Activated T-cell treated with anti-CD3 and anti-CD28 coated beads, Interleukin-2, amount 50 U/mL, for 72 hours (primary cell): ENCODE data around the gene ZNF568. TPM values are rescaled to one million over a fixed set of nuclear protein-coding genes. Genes with fewer than 3 reads are reported as not detected.

Experiments
- ATAC-seq, 2 donors: fragments of 150-1000 bp; cut with Tn5 transposase; replicated peaks in 1 of 2; 2 replicates each; pipeline ENCODE4 v1.10.0; 2021; ENCODE audit warnings: moderate library complexity in 2 of 2, mild to moderate bottlenecking in 1 of 2
- DNase-seq, 2 donors: peaks; one replicate each; pipeline ENCODE4 v3.0.0; 2021 to 2022; ENCODE audit warnings: mixed read lengths in 1 of 2
- H3K27ac Mint-ChIP-seq: one replicate; pipeline ENCODE4 v1.8.0; 2022; ENCODE audit warnings: mild to moderate bottlenecking, moderate library complexity, mixed read lengths
- H3K27me3 Mint-ChIP-seq: one replicate; pipeline ENCODE4 v1.8.0; 2022; ENCODE audit warnings: low read depth, mixed read lengths
- H3K36me3 Mint-ChIP-seq, 2 donors: one replicate each; pipeline ENCODE4 v1.8.0; 2022; ENCODE audit warnings: mixed read lengths in 2 of 2, mild to moderate bottlenecking in 1 of 2; ENCODE audit not compliant: insufficient read depth in 2 of 2
- H3K4me1 Mint-ChIP-seq: one replicate; pipeline ENCODE4 v1.8.0; 2022; ENCODE audit warnings: low read depth, mixed read lengths
- H3K4me3 Mint-ChIP-seq, 2 donors: one replicate each; pipeline ENCODE4 v1.8.0; 2022; ENCODE audit warnings: mild to moderate bottlenecking in 2 of 2, mixed read lengths in 2 of 2, moderate library complexity in 2 of 2
- H3K9me3 Mint-ChIP-seq, 2 donors: one replicate each; pipeline ENCODE4 v1.8.0; 2022; ENCODE audit warnings: mixed read lengths in 2 of 2
- total RNA-seq, 2 donors: library from RNA; stranded (reverse); gene quantifications; one replicate each; pipeline ENCODE4 v1.2.3, GENCODE V29; 2022

The ZNF568 gene
- total RNA-seq, 2 donors from 2014 or later, result 15.4 to 17.9 TPM

DNA sequence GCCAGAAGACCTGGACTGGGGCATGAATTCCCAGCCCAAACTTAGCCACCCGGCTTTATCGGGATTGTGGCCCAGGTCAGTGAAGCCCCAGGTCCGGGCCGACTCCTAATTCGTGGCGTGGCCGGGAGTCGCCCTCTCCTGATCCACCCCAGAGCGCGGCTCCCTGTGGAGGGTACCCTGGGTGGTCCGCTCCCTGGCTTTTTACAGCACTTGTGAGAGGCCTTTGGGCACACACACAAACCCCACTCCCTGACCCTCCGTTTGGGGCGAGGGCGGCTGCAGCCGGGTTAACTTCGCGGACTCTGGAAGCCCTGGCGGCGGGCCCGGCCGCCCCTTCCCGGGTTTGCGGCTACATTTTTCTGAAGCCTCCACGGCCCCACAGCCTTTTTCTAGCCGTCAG is 56.4 kb downstream of the ZNF568 start:
- Mint-ChIP-seq H3K9me3 (peaks cover 4 to 5% of the 10 kb centered on the region in 2 donors), H3K27me3 (no peaks in the 10 kb centered on the region), H3K27ac (no peak overlapping the region), H3K4me1 (peaks cover 14% of the 10 kb centered on the region), H3K36me3 (peaks cover 4 to 23% of the 10 kb centered on the region in 2 donors), H3K4me3 (peak overlapping the region; percentile 98 to 99)
- DNase-seq (peak in 1 of 2 donors; percentile 1), ATAC-seq (no peak)

DNA sequence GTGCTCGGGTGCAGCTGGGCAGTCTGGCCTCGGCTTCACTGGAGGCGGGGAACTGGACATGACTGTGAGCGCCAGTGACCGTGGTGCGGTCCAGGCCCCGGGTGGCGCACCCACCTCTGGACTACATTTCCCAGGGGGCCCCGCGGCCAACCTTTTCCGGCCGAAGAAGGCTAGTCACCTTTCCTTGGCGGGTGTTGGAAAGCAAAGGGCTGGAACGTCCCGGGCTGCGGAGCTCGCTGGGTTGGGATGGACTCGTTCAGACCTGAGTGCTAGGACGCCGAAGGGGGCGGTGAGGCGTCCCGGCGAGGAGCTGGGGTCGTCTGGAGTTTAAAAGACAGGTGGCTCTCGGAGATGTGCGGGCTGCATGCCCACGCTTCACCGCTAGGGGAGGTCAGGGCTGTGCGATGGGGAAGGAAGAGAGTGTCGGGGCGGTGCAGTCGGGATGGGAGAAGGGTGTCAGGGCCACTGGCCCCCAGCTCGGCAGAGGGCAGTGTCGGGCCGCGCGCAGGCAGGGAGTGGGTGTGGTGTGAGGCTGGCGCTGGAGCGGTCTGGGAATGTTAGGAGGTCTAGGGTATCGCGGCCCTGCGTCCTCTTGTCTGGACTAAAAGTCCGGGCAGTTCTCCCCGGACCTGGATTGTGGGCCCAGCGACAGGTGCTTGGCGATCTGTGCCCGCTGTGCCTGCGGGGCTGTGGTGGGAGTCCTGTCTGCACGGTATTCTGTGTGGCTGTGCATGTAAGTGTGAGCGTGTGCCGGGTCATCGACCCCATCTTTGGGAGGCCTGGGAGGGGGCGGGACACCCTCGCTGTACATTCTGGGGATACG is 57.1 kb downstream of the ZNF568 start:
- Mint-ChIP-seq H3K9me3 (peaks cover 7 to 9% of the 10 kb centered on the region in 2 donors), H3K27me3 (no peaks in the 10 kb centered on the region), H3K36me3 (peaks cover 8 to 29% of the 10 kb centered on the region in 2 donors), H3K4me1 (peaks cover 14% of the 10 kb centered on the region), H3K4me3 (peak overlapping the region; percentile 98 to 99), H3K27ac (peak overlapping the region; percentile 95)
- peak; percentile 97 to 98 for ATAC-seq
- peak; percentile 83 to 84 for DNase-seq

DNA sequence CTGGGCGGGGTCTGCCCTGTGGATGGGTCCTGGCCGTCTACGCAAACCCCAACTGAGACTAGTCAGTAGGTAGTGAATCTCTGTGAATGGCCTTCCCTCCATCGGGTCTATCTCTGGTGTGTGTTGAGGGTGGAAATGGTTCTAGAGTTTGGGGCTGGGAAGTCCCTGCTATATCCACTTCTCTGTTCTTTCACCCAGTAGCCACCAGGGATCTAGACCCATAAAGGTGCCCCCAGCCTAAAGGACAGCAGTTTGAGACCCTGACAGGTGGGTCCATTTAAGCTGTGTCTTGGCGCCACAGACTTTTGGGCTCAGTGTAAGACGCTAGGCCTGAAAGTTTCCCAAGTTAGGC is 57.7 kb downstream of the ZNF568 start:
- peak overlapping the region; percentile 98 to 99 for H3K4me3 Mint-ChIP-seq
- peaks cover 8 to 14% of the 10 kb centered on the region in 2 donors for H3K9me3 Mint-ChIP-seq
- DNase-seq (peak in 1 of 2 donors; percentile 3), ATAC-seq (no peak)
- no peaks in the 10 kb centered on the region for H3K27me3 Mint-ChIP-seq
- H3K27ac Mint-ChIP-seq, result peak overlapping the region; percentile 95
- peaks cover 14 to 35% of the 10 kb centered on the region in 2 donors for H3K36me3 Mint-ChIP-seq
- peaks cover 14% of the 10 kb centered on the region for H3K4me1 Mint-ChIP-seq

DNA sequence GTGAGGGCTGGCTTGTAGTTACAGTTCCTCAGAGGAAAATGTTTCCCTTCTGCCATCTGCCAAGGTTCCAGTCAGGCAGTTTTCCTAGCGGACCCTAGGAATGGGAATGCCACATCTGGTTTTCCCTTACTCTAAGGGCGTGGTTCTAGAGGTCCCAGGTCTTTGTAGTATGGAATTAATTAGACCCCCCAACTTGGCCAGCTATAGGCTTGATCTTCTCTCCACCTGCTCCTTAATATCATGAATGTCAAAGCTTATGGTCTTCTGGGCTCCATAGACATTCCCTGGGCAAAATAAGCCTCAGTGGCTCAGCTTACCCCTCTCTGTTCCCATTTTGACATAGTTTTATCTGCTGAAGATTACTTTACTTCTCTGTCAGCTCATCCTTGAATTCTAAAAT is 70.0 kb downstream of the ZNF568 start:
- Mint-ChIP-seq H3K4me1 (no peaks in the 10 kb centered on the region), H3K27me3 (no peaks in the 10 kb centered on the region), H3K4me3 (no peak overlapping the region), H3K9me3 (peaks cover 17 to 18% of the 10 kb centered on the region in 2 donors), H3K27ac (no peak overlapping the region), H3K36me3 (peaks cover 40 to 51% of the 10 kb centered on the region in 2 donors)
- DNase-seq, result no peak
- ATAC-seq, result no peak

DNA sequence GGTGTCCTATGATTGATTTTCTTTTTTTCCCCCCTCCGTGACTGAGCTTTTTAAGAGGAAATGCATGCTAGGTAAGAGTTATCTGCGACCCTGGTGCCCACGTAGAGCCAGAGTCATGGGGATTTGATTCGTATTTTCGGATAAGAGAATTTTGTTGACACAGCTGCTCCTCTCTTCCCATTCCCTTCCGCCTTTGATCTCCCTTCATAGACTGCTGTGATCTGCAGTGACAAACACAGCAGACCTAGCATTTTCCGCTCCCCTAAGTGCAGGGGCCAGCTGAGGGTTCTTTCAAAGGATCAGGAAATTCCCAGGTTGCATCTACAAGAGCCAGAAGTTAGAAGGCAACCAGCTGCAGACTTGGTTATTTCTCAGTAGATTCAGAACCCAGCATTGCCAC is 70.5 kb downstream of the ZNF568 start:
- no peak overlapping the region for H3K27ac Mint-ChIP-seq
- no peak for ATAC-seq
- DNase-seq, result no peak
- H3K9me3 Mint-ChIP-seq, result peaks cover 19 to 20% of the 10 kb centered on the region in 2 donors
- H3K4me1 Mint-ChIP-seq, result no peaks in the 10 kb centered on the region
- no peaks in the 10 kb centered on the region for H3K27me3 Mint-ChIP-seq
- no peak overlapping the region for H3K4me3 Mint-ChIP-seq
- H3K36me3 Mint-ChIP-seq, result peaks cover 44 to 52% of the 10 kb centered on the region in 2 donors

DNA sequence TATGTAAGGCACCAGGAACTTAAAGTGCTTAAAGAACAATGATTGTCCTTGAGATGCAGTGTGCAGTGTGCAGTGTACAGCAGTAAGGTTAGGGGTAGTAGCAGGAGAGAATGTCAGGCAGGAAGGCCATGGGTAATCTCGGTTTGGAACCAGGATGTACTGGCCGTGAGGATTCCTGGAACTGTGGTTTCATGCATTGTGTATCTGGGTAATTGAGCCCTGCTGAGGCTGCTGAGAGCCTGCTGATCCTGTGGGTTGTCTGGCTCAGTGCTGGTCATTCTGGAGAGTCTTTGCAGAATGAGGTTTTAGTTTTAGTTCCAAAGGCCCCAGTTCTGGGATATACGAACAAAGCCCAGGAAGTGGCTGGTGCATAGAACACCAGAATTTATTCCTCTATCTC is 71.0 kb downstream of the ZNF568 start:
- peaks cover 44 to 55% of the 10 kb centered on the region in 2 donors for H3K36me3 Mint-ChIP-seq
- H3K27me3 Mint-ChIP-seq, result no peaks in the 10 kb centered on the region
- DNase-seq (no peak), ATAC-seq (no peak)
- no peaks in the 10 kb centered on the region for H3K4me1 Mint-ChIP-seq
- no peak overlapping the region for H3K4me3 Mint-ChIP-seq
- no peak overlapping the region for H3K27ac Mint-ChIP-seq
- H3K9me3 Mint-ChIP-seq, result peaks cover 19 to 21% of the 10 kb centered on the region in 2 donors

DNA sequence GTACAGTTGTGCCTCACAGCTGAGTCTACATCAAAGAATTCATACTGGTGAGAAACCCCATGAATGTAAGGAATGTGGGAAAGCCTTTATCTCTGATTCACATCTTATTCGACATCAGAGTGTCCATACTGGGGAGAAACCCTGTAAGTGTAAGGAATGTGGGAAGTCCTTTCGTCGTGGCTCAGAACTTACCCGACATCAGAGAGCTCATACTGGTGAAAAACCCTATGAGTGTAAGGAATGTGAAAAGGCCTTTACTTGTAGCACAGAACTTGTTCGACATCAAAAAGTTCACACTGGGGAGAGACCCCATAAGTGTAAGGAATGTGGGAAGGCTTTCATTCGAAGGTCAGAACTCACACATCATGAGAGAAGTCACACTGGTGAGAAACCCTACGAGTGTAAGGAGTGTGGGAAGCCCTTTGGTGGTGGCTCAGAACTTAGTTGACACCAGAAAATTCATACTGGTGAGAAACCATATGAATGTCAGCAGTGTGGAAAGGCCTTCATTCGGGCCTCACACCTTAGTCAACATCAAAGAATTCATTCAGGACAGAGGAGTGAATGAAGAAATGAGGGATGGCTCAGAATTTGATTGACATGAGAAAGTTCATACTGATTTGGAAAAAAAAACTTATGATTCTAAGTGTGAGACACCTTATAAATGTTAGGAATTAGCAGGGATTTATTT is 81.2 kb downstream of the ZNF568 start:
- no peak for ATAC-seq
- Mint-ChIP-seq H3K27me3 (no peaks in the 10 kb centered on the region), H3K9me3 (peaks cover 12 to 24% of the 10 kb centered on the region in 2 donors), H3K36me3 (peaks cover 37 to 57% of the 10 kb centered on the region in 2 donors), H3K4me3 (no peak overlapping the region), H3K27ac (no peak overlapping the region), H3K4me1 (no peaks in the 10 kb centered on the region)
- DNase-seq, result no peak

DNA sequence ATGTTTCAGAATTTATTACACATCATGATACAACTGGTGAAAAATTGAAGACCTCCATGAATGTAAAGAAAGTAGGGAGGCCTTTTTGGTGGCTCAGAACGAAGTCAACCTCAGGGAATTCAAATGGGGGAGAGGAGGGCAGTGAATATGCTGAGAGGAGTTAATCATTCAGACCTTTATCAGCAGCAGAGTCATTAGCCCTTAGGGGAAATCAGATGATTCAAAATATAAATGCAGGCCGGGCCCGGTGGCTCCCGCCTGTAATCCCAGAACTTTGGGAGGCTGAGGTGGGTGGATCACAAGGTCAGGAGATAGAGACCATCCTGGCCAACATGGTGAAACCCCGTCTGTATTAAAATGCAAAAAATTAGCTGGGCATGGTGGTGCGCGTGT is 81.7 kb downstream of the ZNF568 start:
- no peaks in the 10 kb centered on the region for H3K4me1 Mint-ChIP-seq
- H3K36me3 Mint-ChIP-seq, result peaks cover 37 to 52% of the 10 kb centered on the region in 2 donors
- H3K4me3 Mint-ChIP-seq, result no peak overlapping the region
- DNase-seq, result no peak
- no peak overlapping the region for H3K27ac Mint-ChIP-seq
- H3K9me3 Mint-ChIP-seq, result peaks cover 9 to 24% of the 10 kb centered on the region in 2 donors
- no peak for ATAC-seq
- no peaks in the 10 kb centered on the region for H3K27me3 Mint-ChIP-seq

DNA sequence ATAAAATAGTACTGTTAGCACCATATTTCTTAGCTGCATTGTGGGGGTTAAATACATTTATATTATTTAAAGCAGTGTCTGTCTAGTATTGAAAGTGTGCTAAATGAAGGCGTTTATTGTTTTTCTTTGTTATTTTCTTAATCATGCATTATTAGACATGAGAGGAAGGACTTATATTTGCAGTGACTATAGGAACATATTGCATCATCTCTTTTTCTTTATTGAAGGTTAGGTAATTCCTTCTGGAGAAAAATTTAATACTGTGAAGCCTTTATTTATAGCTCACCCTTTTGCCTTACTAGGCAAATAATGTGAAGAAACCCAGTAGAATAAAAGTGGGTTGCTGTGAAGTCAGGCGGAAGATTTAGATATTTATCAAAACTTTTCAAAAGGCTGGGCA is 83.2 kb downstream of the ZNF568 start:
- DNase-seq (no peak), ATAC-seq (no peak)
- no peaks in the 10 kb centered on the region for H3K4me1 Mint-ChIP-seq
- peaks cover 27 to 39% of the 10 kb centered on the region in 2 donors for H3K36me3 Mint-ChIP-seq
- H3K27me3 Mint-ChIP-seq, result no peaks in the 10 kb centered on the region
- no peak overlapping the region for H3K27ac Mint-ChIP-seq
- peaks cover 8 to 17% of the 10 kb centered on the region in 2 donors for H3K9me3 Mint-ChIP-seq
- H3K4me3 Mint-ChIP-seq, result no peak overlapping the region

DNA sequence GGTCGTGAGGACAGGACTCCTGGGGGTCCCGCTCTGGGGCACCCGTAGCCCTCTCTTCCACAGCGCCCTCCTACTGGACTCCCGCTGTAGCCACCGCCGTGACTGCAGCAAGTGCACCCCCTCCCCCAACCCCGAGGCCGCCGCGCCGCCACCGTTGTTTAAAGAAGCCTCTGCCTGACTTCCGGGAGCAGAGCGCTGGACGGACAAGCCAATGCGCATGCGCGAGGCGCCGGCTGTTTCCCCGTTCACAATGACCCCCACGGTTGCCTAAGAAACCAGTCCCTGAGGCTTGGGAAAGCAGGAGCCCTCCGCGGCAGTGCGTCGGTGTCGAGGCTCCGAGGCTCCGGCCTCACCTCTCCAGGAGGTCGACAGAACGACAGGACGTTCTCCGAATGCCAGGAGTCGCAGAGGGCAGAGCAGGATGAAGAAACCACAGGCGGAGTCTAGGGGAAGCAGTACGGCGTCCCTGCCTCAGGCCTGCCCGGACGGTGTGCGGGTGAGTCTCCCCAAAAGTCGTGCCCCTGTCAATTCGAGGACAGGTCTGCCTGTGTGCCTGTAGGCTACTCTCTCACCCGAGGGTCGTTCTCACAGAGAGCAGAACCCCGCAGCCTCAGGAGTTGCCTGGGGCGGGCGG is 91.6 kb downstream of the ZNF568 start:
- ATAC-seq (peak; percentile 26 to 57), DNase-seq (peak; percentile 47 to 50)
- Mint-ChIP-seq H3K9me3 (peaks cover 9 to 24% of the 10 kb centered on the region in 2 donors), H3K36me3 (peaks cover 17 to 30% of the 10 kb centered on the region in 2 donors), H3K4me1 (peaks cover 5% of the 10 kb centered on the region), H3K27ac (no peak overlapping the region), H3K4me3 (peak overlapping the region; percentile 62 to 78), H3K27me3 (no peaks in the 10 kb centered on the region)

DNA sequence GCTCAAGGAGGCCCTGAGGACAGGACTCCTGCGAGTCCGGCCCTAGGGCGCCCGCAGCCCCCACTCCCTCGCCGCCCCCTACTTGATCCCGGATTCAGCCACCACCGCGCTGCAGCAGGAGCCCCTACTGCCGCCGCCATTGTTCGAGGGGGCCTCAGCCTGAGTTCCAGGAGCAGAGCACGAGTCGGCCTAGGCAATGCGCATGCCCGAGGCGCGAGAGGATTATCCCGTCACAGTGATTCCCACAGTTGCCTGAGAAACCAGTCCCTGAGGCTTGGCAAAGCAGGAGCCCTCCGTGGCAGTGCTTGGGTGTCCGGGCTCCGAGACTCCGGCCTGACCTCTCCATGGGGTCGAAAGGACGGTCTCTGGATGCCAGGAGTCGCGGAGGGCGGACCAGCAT is 93.7 kb downstream of the ZNF568 start:
- no peaks in the 10 kb centered on the region for H3K27me3 Mint-ChIP-seq
- H3K27ac Mint-ChIP-seq, result no peak overlapping the region
- peaks cover 23 to 33% of the 10 kb centered on the region in 2 donors for H3K36me3 Mint-ChIP-seq
- no peak overlapping the region for H3K4me3 Mint-ChIP-seq
- peaks cover 5% of the 10 kb centered on the region for H3K4me1 Mint-ChIP-seq
- DNase-seq (no peak), ATAC-seq (no peak)
- peaks cover 9 to 30% of the 10 kb centered on the region in 2 donors for H3K9me3 Mint-ChIP-seq

DNA sequence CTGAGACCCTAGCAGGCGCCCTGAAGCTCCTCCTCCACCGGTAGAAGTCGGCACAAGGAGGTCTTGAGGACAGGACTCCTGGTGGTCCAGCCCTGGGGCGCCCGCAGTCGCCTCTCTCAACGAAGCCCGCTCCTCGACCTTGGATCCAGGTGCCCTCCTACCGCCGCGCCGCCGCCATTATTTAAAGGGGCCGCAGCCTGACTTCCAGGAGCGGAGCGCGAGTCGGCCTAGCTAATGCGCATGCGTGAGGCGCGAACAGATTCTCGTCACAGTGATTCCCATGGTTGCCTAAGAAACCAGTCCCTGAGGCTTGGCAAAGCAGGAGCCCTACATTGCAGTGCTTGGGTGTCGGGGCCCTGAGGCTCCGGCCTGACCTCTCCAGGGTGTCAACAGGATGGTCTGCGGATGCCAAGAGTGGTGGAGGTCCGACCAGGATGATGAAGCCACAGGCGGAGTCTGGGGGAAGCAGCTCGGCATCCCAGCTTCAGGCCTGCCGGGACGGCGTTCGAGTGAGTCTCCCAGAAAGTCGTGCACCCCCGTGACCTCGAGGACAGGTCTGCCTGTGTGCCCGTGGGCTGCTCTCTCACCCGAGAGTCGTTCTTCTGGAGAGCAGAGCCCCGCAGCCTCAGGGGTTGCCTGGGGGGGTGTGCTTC is 96.1 kb downstream of the ZNF568 start:
- Mint-ChIP-seq H3K9me3 (peaks cover 14 to 33% of the 10 kb centered on the region in 2 donors), H3K27ac (no peak overlapping the region), H3K27me3 (no peaks in the 10 kb centered on the region), H3K4me1 (peaks cover 5% of the 10 kb centered on the region), H3K36me3 (peaks cover 28 to 30% of the 10 kb centered on the region in 2 donors), H3K4me3 (no peak overlapping the region)
- ATAC-seq (no peak), DNase-seq (no peak)
